Psoas muscle (tissue), 8 donors: Measurements from ENCODE around the gene CDH4. TPM values are rescaled to one million over a fixed set of nuclear protein-coding genes. Genes with fewer than 3 reads are reported as not detected.

ENCODE experiments used
- ATAC-seq, 4 donors: fragments of 200-7000 bp; cut with Tn5 transposase; one replicate each; pipeline ENCODE4 v1.9.1; 2020; ENCODE audit warnings: moderate library complexity in 3 of 4, mild to moderate bottlenecking in 2 of 4
- DNase-seq, 2 donors: peaks; one replicate each; pipeline ENCODE4 v3.0.0-alpha.2; 2020
- H3K27ac ChIP-seq: fragments of 200-600 bp; one replicate; pipeline ENCODE4 v1.8.0; 2022
- H3K27me3 ChIP-seq, 3 donors: fragments of 200-600 bp in 1 of 3; one replicate each; pipeline versions ENCODE4 v1.6.1 to v1.8.0; 2013 to 2022; ENCODE audit warnings: low read length in 2 of 3, mild to moderate bottlenecking in 2 of 3, moderate library complexity in 1 of 3; ENCODE audit not compliant: insufficient read depth in 3 of 3
- H3K36me3 ChIP-seq, 2 donors: fragments of 200-600 bp in 1 of 2; one replicate each; pipeline versions ENCODE4 v1.6.1 to v1.8.0; 2013 to 2022; ENCODE audit warnings: low read depth in 1 of 2, mild to moderate bottlenecking in 1 of 2, moderate library complexity in 1 of 2; ENCODE audit not compliant: insufficient read depth in 1 of 2
- H3K4me1 ChIP-seq: fragments of 200-600 bp; one replicate; pipeline ENCODE4 v1.8.0; 2022
- H3K4me3 ChIP-seq: fragments of 200-600 bp; one replicate; pipeline ENCODE4 v1.8.0; 2022; ENCODE audit warnings: mild to moderate bottlenecking
- H3K9me3 ChIP-seq: fragments of 200-600 bp; one replicate; pipeline ENCODE4 v1.8.0; 2022
- WGBS, 3 donors: extraction: QIAGEN DNeasy Blood & Tissue Kit; methylation state at CpG; one replicate each; pipeline versions ENCODE4 v1.1.6 to v1.1.7; 2013; 5-methylcytosine and 5-hydroxymethylcytosine counted together
- intact Hi-C, 2 donors: fragments of 100-400 bp; cut with DNase I; formaldehyde crosslinking; loops; one replicate each; pipeline versions ENCODE4 v1.11.0 to v1.14.2; 2022
- long read RNA-seq, 2 donors: library from polyadenylated mRNA; unstranded; transcript quantifications; one replicate each; pipeline ENCODE4 v2.0.0, GENCODE V29; 2021
- polyA plus RNA-seq, 3 donors: library from polyadenylated mRNA; stranded (reverse); fragments of 200-250 nt; gene quantifications; one replicate each; pipeline ENCODE4 v1.2.3, GENCODE V29; 2013
- total RNA-seq, 4 donors: library from RNA; stranded (reverse); fragmentation: NEBNext Ultra II Directional in 2 of 4; extraction: Animal tissue kit (Norgen Biotek cat#: 25700) in 2 of 4; gene quantifications; one replicate each; pipeline versions ENCODE4 v1.2.1 to v1.2.4, GENCODE V29; 2021 to 2023
- TF ChIP-seq, protein P1 (sequence below): fragments of 200-600 bp; IDR thresholded peaks from one replicate; pipeline ENCODE4 v1.8.0; 2022; ENCODE audit warnings: antibody characterized with exemption
- donor health status: healthy with polysubstance abuse.
- donor health status: DM: no; HTN: no; CAD: no; lungs with moderate emphysema.
- donor health status: Bipolar disorder and iron deficiency.
- donor health status: healthy.
- donor health status: DM: yes; HTN: yes; CAD: no.
- donor health status: DM: no; HTN: no; CAD: no.
- donor health status: DM: no; HTN: no; CAD: no.
- donor health status: DM: yes; HTN: yes; CAD: no.

Gene CDH4
- 1 to 10 TPM in 1 of 4 donors, under 1 TPM in 3; 0.32 to 1.0 (median 0.57) TPM for total RNA-seq
- under 1 TPM; 0.26 to 0.34 (median 0.27) TPM for polyA plus RNA-seq
- long read RNA-seq, donor 1, partial matches to known transcripts = 1 of 1 reads
- long read RNA-seq, donor 1, other reads (novel, unspliced or antisense) = 0 of 1 reads
- long read RNA-seq, donor 2, partial matches to known transcripts = 0 of 3 reads
- long read RNA-seq, donor 2, other reads (novel, unspliced or antisense) = 3 of 3 reads

DNA sequence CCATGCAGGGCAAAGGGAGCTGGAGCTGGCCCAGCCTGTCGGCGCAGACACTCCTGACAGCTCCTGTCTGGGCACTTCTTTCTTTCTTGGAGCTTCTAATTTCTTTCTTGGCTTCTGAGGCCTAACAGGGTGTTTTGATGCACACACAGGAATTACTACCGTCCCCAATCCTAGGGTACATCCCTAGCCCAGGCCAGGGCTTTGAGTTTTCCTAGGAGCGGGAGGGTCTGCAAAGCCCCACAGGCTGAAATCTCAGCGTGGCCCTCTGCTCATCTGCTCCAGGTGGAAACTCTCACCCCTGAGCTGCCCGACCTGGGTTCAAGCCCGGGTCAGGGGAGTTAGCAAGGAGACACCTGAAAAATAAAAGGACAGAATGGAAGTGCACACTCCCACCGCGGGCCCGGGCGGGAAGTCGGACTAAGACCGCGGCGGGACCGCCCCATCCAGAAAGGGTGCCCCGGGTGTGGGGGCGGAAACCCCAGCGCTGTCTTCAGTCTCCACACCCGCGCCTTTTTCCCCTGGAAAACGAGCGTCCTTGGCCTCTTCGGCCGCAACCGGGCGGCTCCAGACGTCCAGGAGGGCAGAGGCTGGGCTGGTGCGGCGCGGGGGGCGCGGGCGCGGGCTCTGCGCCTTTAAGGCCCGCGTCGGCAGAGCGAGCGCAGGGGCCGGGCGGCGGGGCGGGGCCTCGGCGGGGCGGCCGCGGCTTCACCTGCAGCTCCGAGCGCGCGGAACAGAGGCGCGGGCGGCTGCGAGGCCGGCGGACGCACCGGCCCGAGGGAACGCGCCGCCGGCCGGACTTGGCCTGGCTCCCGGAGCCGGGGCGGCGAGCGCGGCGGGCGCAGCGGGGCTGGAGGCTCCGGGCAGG lies at the start of gene CDH4:
TSS of gene CDH4 (plus strand) at position 733 of the 865 bp plus-strand sequence.
- H3K4me3 ChIP-seq = peak within 1 kb of the TSS; percentile 64
- intact Hi-C loops = no loop called here
- DNase-seq = no peak
- TF ChIP-seq, protein P1, sequence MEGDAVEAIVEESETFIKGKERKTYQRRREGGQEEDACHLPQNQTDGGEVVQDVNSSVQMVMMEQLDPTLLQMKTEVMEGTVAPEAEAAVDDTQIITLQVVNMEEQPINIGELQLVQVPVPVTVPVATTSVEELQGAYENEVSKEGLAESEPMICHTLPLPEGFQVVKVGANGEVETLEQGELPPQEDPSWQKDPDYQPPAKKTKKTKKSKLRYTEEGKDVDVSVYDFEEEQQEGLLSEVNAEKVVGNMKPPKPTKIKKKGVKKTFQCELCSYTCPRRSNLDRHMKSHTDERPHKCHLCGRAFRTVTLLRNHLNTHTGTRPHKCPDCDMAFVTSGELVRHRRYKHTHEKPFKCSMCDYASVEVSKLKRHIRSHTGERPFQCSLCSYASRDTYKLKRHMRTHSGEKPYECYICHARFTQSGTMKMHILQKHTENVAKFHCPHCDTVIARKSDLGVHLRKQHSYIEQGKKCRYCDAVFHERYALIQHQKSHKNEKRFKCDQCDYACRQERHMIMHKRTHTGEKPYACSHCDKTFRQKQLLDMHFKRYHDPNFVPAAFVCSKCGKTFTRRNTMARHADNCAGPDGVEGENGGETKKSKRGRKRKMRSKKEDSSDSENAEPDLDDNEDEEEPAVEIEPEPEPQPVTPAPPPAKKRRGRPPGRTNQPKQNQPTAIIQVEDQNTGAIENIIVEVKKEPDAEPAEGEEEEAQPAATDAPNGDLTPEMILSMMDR = no peak
- no peaks in the 10 kb centered on the region for H3K4me1 ChIP-seq
- no peak within 1 kb of the TSS for H3K27ac ChIP-seq
- H3K36me3 ChIP-seq = no peaks in the 10 kb centered on the region
- 5 to 10% (median 6%) methylated on average over 40 to 78 of the region's 78 CpGs for WGBS, 3 donors
- ATAC-seq = peak in 3 of 4 donors; percentile 49 to 71 (median 50)
- H3K9me3 ChIP-seq = no peaks in the 10 kb centered on the region
- peaks cover 0 to 38% (median 4%) of the 10 kb centered on the region in 3 donors for H3K27me3 ChIP-seq

DNA sequence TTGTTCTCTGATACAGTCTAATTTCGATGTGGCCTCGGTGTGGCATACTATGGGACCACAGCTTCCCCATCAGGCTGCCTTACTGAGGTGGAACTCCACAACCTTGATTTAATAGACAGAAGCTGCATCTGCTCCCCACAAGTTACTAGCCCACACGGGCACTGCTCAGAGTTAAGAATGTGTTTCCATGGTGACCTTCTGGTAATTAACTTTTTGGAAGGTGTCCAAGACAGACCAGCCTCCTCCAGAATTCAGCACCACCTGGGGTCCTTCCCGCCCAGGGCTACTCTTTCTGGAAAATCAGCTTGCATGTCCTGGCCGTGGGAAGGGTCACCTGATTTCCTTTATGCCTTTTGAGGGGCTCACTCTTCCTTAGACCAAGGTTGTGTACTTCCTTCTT lies 48.7 kb upstream of the CDH4 start:
- TF ChIP-seq, protein P1 = no peak
- Histone ChIP-seq H3K27ac (no peak overlapping the region), H3K27me3 (peaks cover 0 to 10% (median 4%) of the 10 kb centered on the region in 3 donors), H3K4me3 (no peak overlapping the region), H3K9me3 (no peaks in the 10 kb centered on the region), H3K36me3 (no peaks in the 10 kb centered on the region), H3K4me1 (no peaks in the 10 kb centered on the region)
- intact Hi-C loops = no loop called here
- DNase-seq (no peak), ATAC-seq (no peak)
- WGBS, 3 donors = 30 to 48% (median 31%) methylated on average over 5 of the region's 5 CpGs

DNA sequence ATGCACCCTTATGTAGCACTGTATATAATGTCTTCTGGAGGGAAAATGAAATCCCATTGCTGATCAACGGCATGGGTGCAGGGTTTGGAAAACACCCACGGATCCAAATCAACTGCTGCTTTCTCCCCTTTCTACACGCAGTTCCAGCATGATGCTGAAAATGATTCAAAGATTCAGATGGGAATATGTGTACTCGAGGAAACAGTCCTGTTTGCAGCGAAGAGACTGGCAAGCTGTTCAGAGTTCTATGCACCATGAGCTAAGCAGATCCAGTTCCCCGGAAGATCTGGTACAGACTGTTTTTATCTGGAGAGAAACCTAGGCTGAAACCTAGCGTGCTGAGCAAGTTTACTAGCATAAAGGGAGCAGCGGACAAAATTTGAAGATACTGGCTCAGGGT lies 47.9 kb upstream of the CDH4 start:
- Histone ChIP-seq H3K27ac (no peak overlapping the region), H3K36me3 (no peaks in the 10 kb centered on the region), H3K27me3 (peaks cover 0 to 10% (median 4%) of the 10 kb centered on the region in 3 donors), H3K4me3 (no peak overlapping the region), H3K4me1 (no peaks in the 10 kb centered on the region), H3K9me3 (no peaks in the 10 kb centered on the region)
- no peak for ATAC-seq
- TF ChIP-seq, protein P1 = no peak
- DNase-seq = no peak
- intact Hi-C loops = no loop called here
- WGBS, 3 donors = 63 to 76% (median 75%) methylated on average over 8 of the region's 8 CpGs

DNA sequence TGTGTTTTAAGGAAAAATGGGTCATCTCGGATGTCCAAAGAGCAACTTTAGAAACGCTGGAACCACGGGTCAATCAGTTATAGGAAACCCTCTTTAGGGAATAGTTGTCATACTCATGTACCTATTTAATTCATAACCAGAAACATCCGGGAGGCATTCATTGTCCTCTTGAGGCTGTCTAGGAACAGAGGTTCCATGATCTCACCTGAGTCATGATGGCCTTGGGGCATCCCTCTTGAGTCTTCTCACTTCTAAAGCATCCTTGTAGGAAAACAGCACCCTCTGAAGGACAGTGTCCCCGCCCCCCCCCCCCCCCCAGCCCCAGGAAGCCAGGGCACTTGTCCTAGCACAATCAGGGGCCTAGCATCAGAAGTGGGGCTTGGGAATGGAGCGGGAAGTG lies 46.3 kb upstream of the CDH4 start:
- Histone ChIP-seq H3K4me1 (no peaks in the 10 kb centered on the region), H3K27ac (no peak overlapping the region), H3K9me3 (no peaks in the 10 kb centered on the region), H3K4me3 (no peak overlapping the region), H3K36me3 (no peaks in the 10 kb centered on the region), H3K27me3 (peaks cover 0 to 7% (median 4%) of the 10 kb centered on the region in 3 donors)
- ATAC-seq (no peak), DNase-seq (no peak)
- intact Hi-C loops = no loop called here
- TF ChIP-seq, protein P1 = no peak
- 77 to 81% (median 78%) methylated on average over 6 of the region's 6 CpGs for WGBS, 3 donors
